Measurements from ENCODE around the gene STX1B. TPM values are rescaled to one million over a fixed set of nuclear protein-coding genes. Genes with fewer than 3 reads are reported as not detected.
A peak's percentile ranks its signal among the peaks of the same experiment; 100 is the strongest.

The STX1B gene
- total and polyA plus RNA-seq, 10 donors = 0.29 to 4.2 (median 1.5) TPM

DNA sequence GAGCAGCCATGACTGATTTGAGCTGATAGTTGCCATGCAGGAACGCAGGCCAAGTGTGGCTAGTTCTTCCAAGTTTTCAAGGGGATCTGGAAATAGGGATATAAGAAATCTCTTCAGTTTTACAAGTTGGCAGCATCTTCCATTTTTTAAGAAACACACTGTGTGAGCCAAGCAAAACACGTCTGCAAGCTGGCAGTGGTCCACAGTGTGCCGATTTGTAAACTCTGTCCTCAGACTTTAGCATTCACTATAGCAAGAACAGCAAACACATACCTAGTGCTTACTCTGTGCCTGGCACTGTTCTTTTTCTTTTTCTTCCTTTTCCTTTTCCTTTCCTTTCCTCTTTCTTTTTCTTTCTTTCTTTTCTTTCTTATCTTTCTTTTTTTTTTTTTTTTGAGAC is 58.7 kb downstream of the STX1B start:
- no peak overlapping the region for H3K4me3 ChIP-seq
- intact Hi-C loops (cut with DNase I; ENCODE audit: low total_unique reads) = no loop called here
- DNase-seq = no peak
- TF ChIP-seq, protein P1, sequence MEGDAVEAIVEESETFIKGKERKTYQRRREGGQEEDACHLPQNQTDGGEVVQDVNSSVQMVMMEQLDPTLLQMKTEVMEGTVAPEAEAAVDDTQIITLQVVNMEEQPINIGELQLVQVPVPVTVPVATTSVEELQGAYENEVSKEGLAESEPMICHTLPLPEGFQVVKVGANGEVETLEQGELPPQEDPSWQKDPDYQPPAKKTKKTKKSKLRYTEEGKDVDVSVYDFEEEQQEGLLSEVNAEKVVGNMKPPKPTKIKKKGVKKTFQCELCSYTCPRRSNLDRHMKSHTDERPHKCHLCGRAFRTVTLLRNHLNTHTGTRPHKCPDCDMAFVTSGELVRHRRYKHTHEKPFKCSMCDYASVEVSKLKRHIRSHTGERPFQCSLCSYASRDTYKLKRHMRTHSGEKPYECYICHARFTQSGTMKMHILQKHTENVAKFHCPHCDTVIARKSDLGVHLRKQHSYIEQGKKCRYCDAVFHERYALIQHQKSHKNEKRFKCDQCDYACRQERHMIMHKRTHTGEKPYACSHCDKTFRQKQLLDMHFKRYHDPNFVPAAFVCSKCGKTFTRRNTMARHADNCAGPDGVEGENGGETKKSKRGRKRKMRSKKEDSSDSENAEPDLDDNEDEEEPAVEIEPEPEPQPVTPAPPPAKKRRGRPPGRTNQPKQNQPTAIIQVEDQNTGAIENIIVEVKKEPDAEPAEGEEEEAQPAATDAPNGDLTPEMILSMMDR (IDR thresholded peaks at IDR 0.05 in 8 of 11, conservative IDR thresholded peaks at IDR 0.05 in 3 of 11) = no peak
- TF ChIP-seq POLR2AphosphoS5 (IDR thresholded peaks at IDR 0.05) (no peak), POLR2A (IDR thresholded peaks at IDR 0.05) (no peak)
- H3K36me3 ChIP-seq = peaks cover 0 to 28% (median 0%) of the 10 kb centered on the region in 6 donors
- H3K4me1 ChIP-seq = peaks cover 20 to 82% (median 45%) of the 10 kb centered on the region in 6 donors
- no peaks in the 10 kb centered on the region for H3K9me3 ChIP-seq
- WGBS, 5 donors = 67 to 86% (median 71%) methylated on average over 3 of the region's 3 CpGs
- H3K27ac ChIP-seq = peak overlapping the region in 1 of 8 donors; percentile 99
- no peaks in the 10 kb centered on the region for H3K27me3 ChIP-seq (replicated peaks in 1 of 7)

DNA sequence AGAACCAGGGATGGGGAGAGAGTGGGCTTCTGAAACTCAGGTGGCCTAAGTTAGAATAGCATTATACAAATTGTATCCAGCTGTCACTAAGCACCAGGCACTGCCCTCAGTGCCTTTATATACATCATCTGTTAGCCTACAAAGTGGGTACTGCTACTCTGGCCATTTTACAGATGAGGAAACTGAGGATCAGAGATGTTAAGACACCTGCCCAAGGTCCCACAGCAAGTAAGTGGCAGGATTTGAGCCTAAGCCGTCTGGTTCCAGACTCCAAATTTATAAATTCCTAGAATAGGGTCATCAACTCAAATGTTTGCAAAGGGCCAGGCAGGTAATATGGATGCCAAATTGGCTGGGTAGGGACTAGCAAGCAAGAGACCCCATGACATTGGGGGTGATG is 59.2 kb downstream of the STX1B start:
- Histone ChIP-seq H3K4me3 (no peak overlapping the region), H3K27ac (peak overlapping the region in 6 of 8 donors; percentile 89 to 99 (median 96)), H3K36me3 (peaks cover 0 to 34% (median 0%) of the 10 kb centered on the region in 6 donors), H3K4me1 (peaks cover 16 to 76% (median 41%) of the 10 kb centered on the region in 6 donors), H3K9me3 (no peaks in the 10 kb centered on the region), H3K27me3 (replicated peaks in 1 of 7) (no peaks in the 10 kb centered on the region)
- intact Hi-C loops (cut with DNase I; ENCODE audit: low total_unique reads) = no loop called here
- TF ChIP-seq POLR2A (IDR thresholded peaks at IDR 0.05) = no peak
- TF ChIP-seq POLR2AphosphoS5 (IDR thresholded peaks at IDR 0.05) = no peak
- TF ChIP-seq, protein P1 (IDR thresholded peaks at IDR 0.05 in 8 of 11, conservative IDR thresholded peaks at IDR 0.05 in 3 of 11) = no peak
- WGBS, 5 donors = 62 to 89% (median 85%) methylated on average over 1 of the region's 1 CpG
- DNase-seq = no peak

DNA sequence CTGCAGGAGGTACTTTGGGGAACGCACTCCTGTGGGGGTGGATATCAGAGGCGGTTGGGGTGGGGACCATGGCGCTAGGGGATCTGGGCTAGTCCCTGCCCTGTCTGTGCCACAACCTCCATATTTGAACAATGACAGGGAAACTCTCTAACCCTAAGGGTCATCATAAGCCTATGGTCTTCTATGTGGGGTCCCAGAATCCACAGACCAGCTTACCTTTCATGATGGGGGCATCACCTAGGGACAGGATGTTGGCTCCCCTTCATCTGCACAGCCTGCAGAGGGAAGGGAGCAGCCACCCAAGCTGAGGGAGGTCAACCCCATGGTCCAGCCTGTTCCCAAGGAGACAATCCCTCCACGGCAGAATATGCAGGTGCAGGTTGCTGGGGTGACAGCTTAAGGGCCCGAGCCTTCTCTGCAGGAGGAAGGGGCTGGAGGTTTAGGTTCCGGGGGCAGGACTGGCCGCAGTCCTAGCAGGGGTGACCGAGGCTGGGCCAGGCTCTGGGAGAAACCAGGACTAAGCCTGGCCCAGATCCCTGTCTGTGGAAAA is 59.8 kb downstream of the STX1B start:
- TF ChIP-seq, protein P1 (IDR thresholded peaks at IDR 0.05 in 8 of 11, conservative IDR thresholded peaks at IDR 0.05 in 3 of 11) = no peak
- TF ChIP-seq POLR2AphosphoS5 (IDR thresholded peaks at IDR 0.05) (no peak), POLR2A (IDR thresholded peaks at IDR 0.05) (no peak)
- H3K27ac ChIP-seq = peak overlapping the region; percentile 89 to 99 (median 96)
- no peaks in the 10 kb centered on the region for H3K9me3 ChIP-seq
- peaks cover 0 to 40% (median 0%) of the 10 kb centered on the region in 6 donors for H3K36me3 ChIP-seq
- WGBS, 5 donors = 65 to 73% (median 67%) methylated on average over 7 to 8 of the region's 8 CpGs
- peak overlapping the region in 6 of 8 donors; percentile 90 to 98 (median 92) for H3K4me3 ChIP-seq
- peaks cover 16 to 72% (median 40%) of the 10 kb centered on the region in 6 donors for H3K4me1 ChIP-seq
- no peak for DNase-seq
- H3K27me3 ChIP-seq (replicated peaks in 1 of 7) = no peaks in the 10 kb centered on the region
- intact Hi-C loops (cut with DNase I; ENCODE audit: low total_unique reads) = no loop called here

DNA sequence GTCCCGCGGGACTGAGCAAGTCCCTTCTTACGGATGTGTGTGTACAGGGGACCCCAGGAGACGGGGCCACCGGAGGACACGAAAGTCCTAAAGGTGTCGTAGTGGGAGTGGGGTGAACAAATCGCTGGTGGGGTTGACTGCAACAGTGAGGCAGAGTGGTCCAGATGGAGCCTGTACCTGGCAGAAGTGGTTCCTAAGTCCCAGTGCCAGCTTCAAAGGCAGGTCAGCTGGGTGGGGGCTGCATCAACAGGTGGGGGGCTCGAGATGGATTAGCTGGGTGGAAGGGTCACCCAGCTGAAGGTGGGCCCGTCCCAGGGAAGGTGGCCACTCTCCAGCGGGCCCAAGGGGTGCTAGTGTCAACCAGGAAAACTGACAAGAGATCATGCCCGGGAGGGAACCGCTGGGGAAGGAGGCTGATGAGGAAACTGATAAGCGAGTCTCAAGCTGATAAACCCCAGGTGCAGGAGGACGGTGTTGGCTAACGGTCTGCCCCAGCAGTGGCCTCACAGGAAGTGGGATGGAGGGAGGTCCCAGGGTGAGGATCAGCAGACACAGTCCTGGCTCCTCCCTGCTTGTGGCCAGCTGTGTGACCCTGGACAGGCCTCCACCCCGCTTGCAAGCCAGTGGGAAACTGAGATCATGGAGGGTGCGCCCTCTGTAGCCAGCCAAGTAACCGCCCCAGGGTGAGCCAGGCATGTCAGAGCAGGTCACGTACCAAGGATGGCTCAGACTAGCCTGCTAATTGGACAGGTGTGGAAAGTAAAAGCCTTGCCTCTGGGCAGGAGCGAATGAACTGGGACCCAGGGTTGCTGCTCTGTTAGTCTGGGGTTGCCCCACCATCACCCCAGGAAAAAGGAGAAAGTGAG is 60.6 kb downstream of the STX1B start:
- peak; percentile 89 for DNase-seq
- WGBS, 5 donors = 2 to 3% (median 2%) methylated on average over 17 to 21 of the region's 21 CpGs
- Histone ChIP-seq H3K27ac (peak overlapping the region; percentile 89 to 99 (median 96)), H3K9me3 (no peaks in the 10 kb centered on the region), H3K4me1 (peaks cover 16 to 71% (median 40%) of the 10 kb centered on the region in 6 donors), H3K27me3 (replicated peaks in 1 of 7) (no peaks in the 10 kb centered on the region), H3K36me3 (peaks cover 0 to 47% (median 0%) of the 10 kb centered on the region in 6 donors), H3K4me3 (peak overlapping the region; percentile 80 to 98 (median 92))
- TF ChIP-seq POLR2A (IDR thresholded peaks at IDR 0.05) = peak in 1 of 3 donors; percentile 23
- TF ChIP-seq, protein P1 (IDR thresholded peaks at IDR 0.05 in 8 of 11, conservative IDR thresholded peaks at IDR 0.05 in 3 of 11) = no peak
- TF ChIP-seq POLR2AphosphoS5 (IDR thresholded peaks at IDR 0.05) = peak; percentile 84 to 90 (median 87)
- intact Hi-C loops (cut with DNase I; ENCODE audit: low total_unique reads) = no loop called here
